HepG2 (cell line): ENCODE data around the gene TOMM22. TPM values are rescaled to one million over a fixed set of nuclear protein-coding genes. Genes with fewer than 3 reads are reported as not detected.

Source experiments
- ATAC-seq: fragments of 200-7000 bp; cut with Tn5 transposase; 3 replicates; pipeline ENCODE4 v1.9.1; 2020; ENCODE audit warnings: mild to moderate bottlenecking, moderate library complexity
- BruUV-seq: library from RNA; stranded (reverse); fragments of 400-500 nt; replicated peaks from 2 replicates; lab custom pipeline; 2021; lab: Mats Ljungman, UMichigan
- CTCF ChIA-PET: fragments of 300-600 bp; formaldehyde crosslinking; extraction: SDS; loops from one replicate; lab custom pipeline; 2021; ENCODE audit warnings: low total read pairs, inconsistent platforms, low intra/inter-chr PET ratio; lab: Yijun Ruan, JAX
- POLR2A ChIA-PET: fragments of 350-600 bp; sonication (Branson Sonifier 250); formaldehyde crosslinking; loops from one replicate; lab custom pipeline; 2020; ENCODE audit warnings: antibody characterized with exemption, inconsistent platforms; lab: Yijun Ruan, JAX
- DNase-seq: peaks from one replicate; pipeline ENCODE4 v3.0.0-alpha.2; 2015; ENCODE audit warnings: low spot score
- FAIRE-seq: peaks from 3 replicates; lab custom pipeline; 2011; peaks lifted over from hg19 to GRCh38; lab: Jason Lieb, UNC
- H2AFZ ChIP-seq: one replicate; pipeline ENCODE4 v1.6.1; 2011; ENCODE audit warnings: low read length, inconsistent platforms
- H3K27ac ChIP-seq: fragments of 300-600 bp; 3 replicates; pipeline ENCODE4 v1.8.0; 2011; ENCODE audit warnings: mixed run types, mild to moderate bottlenecking, mixed read lengths, low read length, inconsistent platforms; ENCODE audit not compliant: insufficient read depth; ENCODE audit errors: extremely low read length
- H3K27me3 ChIP-seq, 2 experiments: fragments of 200-600 bp in 1 of 2; 2 replicates in 1 of 2; 3 replicates in 1 of 2; pipeline versions ENCODE4 v1.6.0 to v1.8.0; 2011; ENCODE audit warnings: low read length in 2 of 2, mild to moderate bottlenecking in 2 of 2, moderate library complexity in 2 of 2, inconsistent platforms in 1 of 2; ENCODE audit not compliant: insufficient read depth in 2 of 2, control insufficient read depth in 1 of 2
- H3K36me3 ChIP-seq, 2 experiments: fragments of 200-600 bp in 1 of 2; replicated peaks in 1 of 2; 2 replicates in 1 of 2; 3 replicates in 1 of 2; pipeline versions ENCODE4 v1.5.1 to v1.8.0; 2011; ENCODE audit warnings: low read length in 2 of 2, inconsistent platforms in 1 of 2; ENCODE audit not compliant: insufficient read depth in 2 of 2, control insufficient read depth in 1 of 2
- H3K4me1 ChIP-seq: 2 replicates; pipeline ENCODE4 v1.5.1; 2012; ENCODE audit warnings: low read length, inconsistent platforms; ENCODE audit not compliant: insufficient read depth
- H3K4me2 ChIP-seq: 2 replicates; pipeline ENCODE4 v1.6.0; 2011; ENCODE audit warnings: low read depth, low read length, inconsistent platforms
- H3K4me3 ChIP-seq, 3 experiments: fragments of 200-600 bp in 1 of 3; sonication (generic), shearing (Covaris generic) in 1 of 3; replicated peaks in 1 of 3; 2 replicates each; pipeline ENCODE4 v1.5.1; 2011 to 2016; ENCODE audit warnings: low read length in 3 of 3, inconsistent platforms in 2 of 3, low read depth in 2 of 3, mild to moderate bottlenecking in 2 of 3, control low read depth in 1 of 3, mixed read lengths in 1 of 3; ENCODE audit not compliant: insufficient read depth in 1 of 3
- H3K79me2 ChIP-seq: one replicate; pipeline ENCODE4 v1.6.1; 2011; ENCODE audit warnings: low read length, inconsistent platforms; ENCODE audit not compliant: insufficient read depth
- H3K9ac ChIP-seq: 2 replicates; pipeline ENCODE4 v1.6.0; 2011; ENCODE audit warnings: mild to moderate bottlenecking, low read depth, low read length, inconsistent platforms; ENCODE audit not compliant: insufficient read depth
- H3K9me3 ChIP-seq: 2 replicates; pipeline ENCODE4 v1.5.1; 2012; ENCODE audit warnings: mild to moderate bottlenecking, low read length
- H4K20me1 ChIP-seq: 2 replicates; pipeline ENCODE4 v1.6.0; 2011; ENCODE audit warnings: inconsistent platforms, mild to moderate bottlenecking, low read length, moderate library complexity; ENCODE audit not compliant: insufficient read depth
- FOXA3 ChIP-seq: IDR thresholded peaks from 2 replicates; pipeline ENCODE4 v1.6.1; 2016; ENCODE audit warnings: missing genetic modification reagents, missing compliant biosample characterization
- IRF2 ChIP-seq: IDR thresholded peaks from 2 replicates; pipeline ENCODE4 v1.6.1; 2018; ENCODE audit warnings: missing genetic modification reagents, missing compliant biosample characterization
- MBD4 ChIP-seq: IDR thresholded peaks from 2 replicates; pipeline ENCODE4 v1.6.1; 2012; ENCODE audit warnings: low read length, inconsistent platforms, borderline replicate concordance
- NR2F1 ChIP-seq, 2 experiments: fragments of 450-650 bp in 1 of 2; formaldehyde crosslinking in 1 of 2; IDR thresholded peaks; 2 replicates each; pipeline versions ENCODE4 v1.5.0 to v1.6.1; 2016 to 2020; ENCODE audit warnings: mild to moderate bottlenecking in 1 of 2, missing compliant biosample characterization in 1 of 2, missing genetic modification reagents in 1 of 2, moderate library complexity in 1 of 2
- RERE ChIP-seq: IDR thresholded peaks from 2 replicates; pipeline ENCODE4 v1.6.1; 2016; ENCODE audit warnings: low read depth, missing genetic modification reagents, missing compliant biosample characterization
- RXRB ChIP-seq: IDR thresholded peaks from 2 replicates; pipeline ENCODE4 v1.6.1; 2016; ENCODE audit warnings: borderline replicate concordance, missing genetic modification reagents, missing compliant biosample characterization
- THAP9 ChIP-seq: sonication (generic); formaldehyde crosslinking; IDR thresholded peaks from 2 replicates; pipeline ENCODE4; 2020; ENCODE audit warnings: missing genetic modification reagents, mild to moderate bottlenecking, borderline replicate concordance
- XBP1 ChIP-seq: sonication (generic); formaldehyde crosslinking; IDR thresholded peaks from 2 replicates; pipeline ENCODE4 v1.5.0; 2020; ENCODE audit warnings: missing genetic modification reagents
- ZBTB3 ChIP-seq: sonication (generic); formaldehyde crosslinking; IDR thresholded peaks from 2 replicates; pipeline ENCODE4 v1.4.0; 2020; ENCODE audit warnings: low read depth, mild to moderate bottlenecking, moderate library complexity, missing genetic modification reagents, borderline replicate concordance
- ZFP36 ChIP-seq: fragments of 150-350 bp; IDR thresholded peaks from 2 replicates; pipeline ENCODE4 v1.6.1; 2018; ENCODE audit warnings: borderline replicate concordance, low read length, low read depth; ENCODE audit not compliant: partially characterized antibody
- ZNF552 ChIP-seq: sonication (generic); formaldehyde crosslinking; IDR thresholded peaks from 2 replicates; pipeline ENCODE4 v1.9.0; 2022; ENCODE audit warnings: missing genetic modification reagents, mild to moderate bottlenecking, borderline replicate concordance
- ZNF772 ChIP-seq: sonication (generic); formaldehyde crosslinking; IDR thresholded peaks from 2 replicates; pipeline ENCODE4 v1.5.0; 2020; ENCODE audit warnings: mild to moderate bottlenecking, missing genetic modification reagents
- WGBS: methylation state at CpG from one replicate; pipeline ENCODE4 v1.1.6; 2017; ENCODE audit warnings: low lambda C conversion rate; 5-methylcytosine and 5-hydroxymethylcytosine counted together
- in situ Hi-C: cut with HindIII; loops from 2 replicates; pipeline ENCODE4 v1.10.0; 2017; ENCODE audit warnings: low pct_unique_long_range_greater_than_20kb; ENCODE audit not compliant: extremely low pct_ligation_motif_present
- intact Hi-C: fragments of 100-400 bp; cut with micrococcal nuclease; formaldehyde crosslinking; loops from one replicate; pipeline ENCODE4 v1.10.0; 2022; ENCODE audit not compliant: unreplicated experiment
- polyA plus RNA-seq, 8 experiments: library from polyadenylated mRNA; depleted of rRNA in 3 of 8; stranded (reverse) in 7 of 8; unstranded in 1 of 8; fragments of >200 nt; fragmentation: Illumina TruSeq in 4 of 8; extraction: Trizol in 4 of 8; gene quantifications; 2 replicates each; pipeline versions ENCODE4 v1.2.1 to v1.2.3, GENCODE V29; 2011 to 2016; ENCODE audit warnings: low read depth in 4 of 8, missing spikeins in 1 of 8, mixed read lengths in 1 of 8; ENCODE audit not compliant: insufficient read depth in 1 of 8
- total RNA-seq, 5 experiments: library from RNA; depleted of rRNA; stranded (reverse); fragments of >200 nt; fragmentation: Illumina TruSeq; extraction: Trizol; gene quantifications; 2 replicates each; pipeline ENCODE4 v1.2.3, GENCODE V29; 2016; ENCODE audit warnings: low read depth in 1 of 5
- TF ChIP-seq, protein P1 (sequence below): sonication (generic); formaldehyde crosslinking; IDR thresholded peaks from 2 replicates; pipeline ENCODE4 v1.5.1; 2020; ENCODE audit warnings: missing genetic modification reagents, mild to moderate bottlenecking, borderline replicate concordance

Gene TOMM22
- total and polyA plus RNA-seq, 2 of the 13 experiments (the other 11 are each of a cell fraction or from before 2014, with no cell fraction given), result 46.9 to 118 TPM

- Histone ChIP-seq H3K27me3 (no peaks in the 10 kb centered on the region), H3K9me3 (no peaks in the 10 kb centered on the region), H3K36me3 (peaks cover 41 to 93% of the 10 kb centered on the region in 2 experiments), H3K4me3 (no peak overlapping the region), H3K4me1 (peaks cover 22% of the 10 kb centered on the region), H3K4me2 (no peak overlapping the region), H3K9ac (no peak overlapping the region), H3K27ac (no peak overlapping the region), H4K20me1 (peaks cover 4% of the 10 kb centered on the region), H2AFZ (no peak overlapping the region), H3K79me2 (no peaks in the 10 kb centered on the region)
- no peak for ATAC-seq
- ChIA-PET POLR2A (interaction anchor here (1.7 kb wide), 1 partner anchor 21 kb away, joined by 4 read pairs; the partner anchor contains the start of gene GTPBP1), CTCF (no interaction called here)
- DNase-seq, result no peak
- WGBS, result 100% methylated on average over 9 of the region's 18 CpGs
- no TSS peak for BruUV-seq
- in situ Hi-C loops (no loop called here), intact Hi-C loops (no loop called here)
- no peak for FAIRE-seq
- TF ChIP-seq XBP1 (no peak), RERE (CRISPR knock-in tag) (no peak), IRF2 (CRISPR knock-in tag) (no peak), MBD4 (no peak), FOXA3 (CRISPR knock-in tag) (no peak), RXRB (CRISPR knock-in tag) (no peak), ZNF772 (CRISPR knock-in tag) (no peak), ZFP36 (no peak), THAP9 (CRISPR knock-in tag) (no peak), ZBTB3 (CRISPR knock-in tag) (no peak), ZNF552 (CRISPR knock-in tag) (no peak), NR2F1 (CRISPR knock-in tag; IDR thresholded peaks at IDR 0.05) (no peak)
- TF ChIP-seq, protein P1, sequence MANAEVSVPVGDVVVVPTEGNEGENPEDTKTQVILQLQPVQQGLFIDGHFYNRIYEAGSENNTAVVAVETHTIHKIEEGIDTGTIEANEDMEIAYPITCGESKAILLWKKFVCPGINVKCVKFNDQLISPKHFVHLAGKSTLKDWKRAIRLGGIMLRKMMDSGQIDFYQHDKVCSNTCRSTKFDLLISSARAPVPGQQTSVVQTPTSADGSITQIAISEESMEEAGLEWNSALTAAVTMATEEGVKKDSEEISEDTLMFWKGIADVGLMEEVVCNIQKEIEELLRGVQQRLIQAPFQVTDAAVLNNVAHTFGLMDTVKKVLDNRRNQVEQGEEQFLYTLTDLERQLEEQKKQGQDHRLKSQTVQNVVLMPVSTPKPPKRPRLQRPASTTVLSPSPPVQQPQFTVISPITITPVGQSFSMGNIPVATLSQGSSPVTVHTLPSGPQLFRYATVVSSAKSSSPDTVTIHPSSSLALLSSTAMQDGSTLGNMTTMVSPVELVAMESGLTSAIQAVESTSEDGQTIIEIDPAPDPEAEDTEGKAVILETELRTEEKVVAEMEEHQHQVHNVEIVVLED (CRISPR knock-in tag), result no peak
Observed at GRCh38 chr22:38725900-38726655, 44.3 kb downstream of the TOMM22 start.
